ENCODE results near the gene SNX13.
"Not testable (repeated sequence)": the region's sequence is repeated elsewhere in the genome, so short reads cannot be mapped to it uniquely, and the experiment has no call there.

SNX13 gene

GRCh38 chr7:17829001-17829400, 111.3 kb downstream of the SNX13 start:
- no peak overlapping the region for H3K9ac ChIP-seq (ENCODE audit: low read length)
- no peak overlapping the region for H3K4me3 ChIP-seq (ENCODE audit: low read length)
- H3K4me1 ChIP-seq (ENCODE audit: control insufficient read depth, insufficient read depth, low read length) = no peaks in the 10 kb centered on the region
- H3K36me3 ChIP-seq (ENCODE audit: control insufficient read depth, insufficient read depth, low read length) = no peaks in the 10 kb centered on the region
- H3K27me3 ChIP-seq (ENCODE audit: control insufficient read depth, insufficient read depth, low read length) = no peaks in the 10 kb centered on the region
- no peaks in the 10 kb centered on the region for H3K9me3 ChIP-seq (ENCODE audit: control insufficient read depth, low read length)

GRCh38 chr7:17822547-17823173, 117.6 kb downstream of the SNX13 start:
- Histone ChIP-seq H3K36me3 (ENCODE audit: control insufficient read depth, insufficient read depth, low read length) (no peaks in the 10 kb centered on the region), H3K9me3 (ENCODE audit: control insufficient read depth, low read length) (no peaks in the 10 kb centered on the region), H3K27me3 (ENCODE audit: control insufficient read depth, insufficient read depth, low read length) (no peaks in the 10 kb centered on the region), H3K4me3 (ENCODE audit: low read length) (no peak overlapping the region), H3K4me1 (ENCODE audit: control insufficient read depth, insufficient read depth, low read length) (no peaks in the 10 kb centered on the region), H3K9ac (ENCODE audit: low read length) (no peak overlapping the region)

GRCh38 chr7:17816903-17817302, 123.4 kb downstream of the SNX13 start:
- H3K4me3 ChIP-seq (ENCODE audit: low read length) = no peak overlapping the region
- no peaks in the 10 kb centered on the region for H3K9me3 ChIP-seq (ENCODE audit: control insufficient read depth, low read length)
- no peaks in the 10 kb centered on the region for H3K4me1 ChIP-seq (ENCODE audit: control insufficient read depth, insufficient read depth, low read length)
- no peak overlapping the region for H3K9ac ChIP-seq (ENCODE audit: low read length)
- no peaks in the 10 kb centered on the region for H3K27me3 ChIP-seq (ENCODE audit: control insufficient read depth, insufficient read depth, low read length)
- H3K36me3 ChIP-seq (ENCODE audit: control insufficient read depth, insufficient read depth, low read length) = no peaks in the 10 kb centered on the region

- Histone ChIP-seq H3K36me3 (ENCODE audit: control insufficient read depth, insufficient read depth, low read length) (no peaks in the 10 kb centered on the region), H3K9ac (ENCODE audit: low read length) (no peak overlapping the region), H3K9me3 (ENCODE audit: control insufficient read depth, low read length) (no peaks in the 10 kb centered on the region), H3K4me3 (ENCODE audit: low read length) (no peak overlapping the region), H3K27me3 (ENCODE audit: control insufficient read depth, insufficient read depth, low read length) (no peaks in the 10 kb centered on the region), H3K4me1 (ENCODE audit: control insufficient read depth, insufficient read depth, low read length) (no peaks in the 10 kb centered on the region)
Observed at GRCh38 chr7:17815318-17815717, 125.0 kb downstream of the SNX13 start.

GRCh38 chr7:17814058-17814457, 126.2 kb downstream of the SNX13 start:
- no peaks in the 10 kb centered on the region for H3K36me3 ChIP-seq (ENCODE audit: control insufficient read depth, insufficient read depth, low read length)
- H3K9me3 ChIP-seq (ENCODE audit: control insufficient read depth, low read length) = no peaks in the 10 kb centered on the region
- no peak overlapping the region for H3K9ac ChIP-seq (ENCODE audit: low read length)
- H3K4me3 ChIP-seq (ENCODE audit: low read length) = no peak overlapping the region
- no peaks in the 10 kb centered on the region for H3K4me1 ChIP-seq (ENCODE audit: control insufficient read depth, insufficient read depth, low read length)
- no peaks in the 10 kb centered on the region for H3K27me3 ChIP-seq (ENCODE audit: control insufficient read depth, insufficient read depth, low read length)

- H3K4me3 ChIP-seq (ENCODE audit: low read length); H3K9ac ChIP-seq (ENCODE audit: low read length); H3K9me3 ChIP-seq (ENCODE audit: control insufficient read depth, low read length); H3K27me3 ChIP-seq (ENCODE audit: control insufficient read depth, insufficient read depth, low read length); H3K36me3 ChIP-seq (ENCODE audit: control insufficient read depth, insufficient read depth, low read length); H3K4me1 ChIP-seq (ENCODE audit: control insufficient read depth, insufficient read depth, low read length): not testable (repeated sequence)
Observed at GRCh38 chr7:17809215-17809614, 131.1 kb downstream of the SNX13 start.

- Histone ChIP-seq H3K27me3 (ENCODE audit: control insufficient read depth, insufficient read depth, low read length) (no peaks in the 10 kb centered on the region), H3K36me3 (ENCODE audit: control insufficient read depth, insufficient read depth, low read length) (no peaks in the 10 kb centered on the region), H3K9me3 (ENCODE audit: control insufficient read depth, low read length) (no peaks in the 10 kb centered on the region), H3K4me1 (ENCODE audit: control insufficient read depth, insufficient read depth, low read length) (no peaks in the 10 kb centered on the region), H3K4me3 (ENCODE audit: low read length) (no peak overlapping the region), H3K9ac (ENCODE audit: low read length) (no peak overlapping the region)
Observed at GRCh38 chr7:17807242-17807641, 133.1 kb downstream of the SNX13 start.

- H3K36me3 ChIP-seq (ENCODE audit: control insufficient read depth, insufficient read depth, low read length) = no peaks in the 10 kb centered on the region
- no peak overlapping the region for H3K9ac ChIP-seq (ENCODE audit: low read length)
- no peaks in the 10 kb centered on the region for H3K27me3 ChIP-seq (ENCODE audit: control insufficient read depth, insufficient read depth, low read length)
- H3K4me1 ChIP-seq (ENCODE audit: control insufficient read depth, insufficient read depth, low read length) = no peaks in the 10 kb centered on the region
- H3K4me3 ChIP-seq (ENCODE audit: low read length) = no peak overlapping the region
- no peaks in the 10 kb centered on the region for H3K9me3 ChIP-seq (ENCODE audit: control insufficient read depth, low read length)
Observed at GRCh38 chr7:17806631-17807030, 133.7 kb downstream of the SNX13 start.

GRCh38 chr7:17802056-17802455, 138.2 kb downstream of the SNX13 start:
- Histone ChIP-seq H3K36me3 (ENCODE audit: control insufficient read depth, insufficient read depth, low read length) (no peaks in the 10 kb centered on the region), H3K4me1 (ENCODE audit: control insufficient read depth, insufficient read depth, low read length) (no peaks in the 10 kb centered on the region), H3K9ac (ENCODE audit: low read length) (no peak overlapping the region), H3K4me3 (ENCODE audit: low read length) (no peak overlapping the region), H3K9me3 (ENCODE audit: control insufficient read depth, low read length) (no peaks in the 10 kb centered on the region), H3K27me3 (ENCODE audit: control insufficient read depth, insufficient read depth, low read length) (no peaks in the 10 kb centered on the region)

- Histone ChIP-seq H3K9ac (ENCODE audit: low read length) (no peak overlapping the region), H3K36me3 (ENCODE audit: control insufficient read depth, insufficient read depth, low read length) (no peaks in the 10 kb centered on the region), H3K4me3 (ENCODE audit: low read length) (no peak overlapping the region), H3K9me3 (ENCODE audit: control insufficient read depth, low read length) (no peaks in the 10 kb centered on the region), H3K27me3 (ENCODE audit: control insufficient read depth, insufficient read depth, low read length) (no peaks in the 10 kb centered on the region), H3K4me1 (ENCODE audit: control insufficient read depth, insufficient read depth, low read length) (no peaks in the 10 kb centered on the region)
Observed at GRCh38 chr7:17792075-17792936, 148.0 kb downstream of the SNX13 start.

GRCh38 chr7:17787257-17787656, 153.0 kb downstream of the SNX13 start:
- no peaks in the 10 kb centered on the region for H3K36me3 ChIP-seq (ENCODE audit: control insufficient read depth, insufficient read depth, low read length)
- H3K27me3 ChIP-seq (ENCODE audit: control insufficient read depth, insufficient read depth, low read length) = no peaks in the 10 kb centered on the region
- H3K9me3 ChIP-seq (ENCODE audit: control insufficient read depth, low read length) = no peaks in the 10 kb centered on the region
- peaks cover under 1% of the 10 kb centered on the region for H3K4me1 ChIP-seq (ENCODE audit: control insufficient read depth, insufficient read depth, low read length)
- H3K9ac ChIP-seq (ENCODE audit: low read length) = no peak overlapping the region
- H3K4me3 ChIP-seq (ENCODE audit: low read length) = no peak overlapping the region

GRCh38 chr7:17786314-17786852, 153.9 kb downstream of the SNX13 start:
- Histone ChIP-seq H3K4me1 (ENCODE audit: control insufficient read depth, insufficient read depth, low read length) (peaks cover 8% of the 10 kb centered on the region), H3K4me3 (ENCODE audit: low read length) (no peak overlapping the region), H3K9ac (ENCODE audit: low read length) (no peak overlapping the region), H3K36me3 (ENCODE audit: control insufficient read depth, insufficient read depth, low read length) (no peaks in the 10 kb centered on the region), H3K9me3 (ENCODE audit: control insufficient read depth, low read length) (no peaks in the 10 kb centered on the region), H3K27me3 (ENCODE audit: control insufficient read depth, insufficient read depth, low read length) (no peaks in the 10 kb centered on the region)

Data from mucosa of stomach (tissue), 1 donor.